GM19193 (cell line): ENCODE measurements around the gene SRSF2.
A peak's percentile ranks its signal among the peaks of the same experiment; 100 is the strongest.

Experiments
- POLR2A ChIP-seq: IDR thresholded peaks from 4 replicates; pipeline ENCODE4 v1.6.1; 2011; ENCODE audit not compliant: insufficient read depth, insufficient read length; ENCODE audit errors: extremely low read depth

SRSF2 gene, protein sequence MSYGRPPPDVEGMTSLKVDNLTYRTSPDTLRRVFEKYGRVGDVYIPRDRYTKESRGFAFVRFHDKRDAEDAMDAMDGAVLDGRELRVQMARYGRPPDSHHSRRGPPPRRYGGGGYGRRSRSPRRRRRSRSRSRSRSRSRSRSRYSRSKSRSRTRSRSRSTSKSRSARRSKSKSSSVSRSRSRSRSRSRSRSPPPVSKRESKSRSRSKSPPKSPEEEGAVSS

DNA sequence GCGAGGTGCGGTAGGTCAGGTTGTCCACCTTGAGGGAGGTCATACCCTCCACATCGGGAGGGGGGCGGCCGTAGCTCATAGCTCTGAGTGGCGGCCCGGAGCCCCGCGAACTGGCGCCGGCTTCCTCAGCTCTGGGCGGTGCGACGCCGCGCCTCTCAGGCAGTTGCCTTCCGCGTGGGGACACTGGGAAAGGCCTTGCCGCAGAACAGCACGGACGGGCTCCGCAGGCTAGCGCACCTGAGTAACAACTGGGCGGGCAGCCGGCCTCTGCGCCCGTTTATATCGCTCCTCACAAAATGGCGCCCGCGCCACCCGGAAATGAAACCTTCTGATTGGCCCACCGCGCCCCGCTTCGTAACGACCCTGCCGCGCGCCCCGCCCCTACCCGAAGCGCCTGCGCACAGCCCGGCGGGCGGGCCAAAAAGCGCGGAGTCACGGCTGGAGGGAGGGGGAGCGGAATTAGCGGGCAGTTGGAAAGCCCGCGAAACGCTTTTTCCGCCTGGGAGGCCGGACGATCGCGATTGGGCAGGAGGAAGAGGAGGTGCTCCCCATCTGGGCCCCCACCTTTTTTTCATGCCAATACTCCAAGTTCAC lies at the start of gene SRSF2:
Gene SRSF2, minus strand, starts transcription at position 250 of the 594 bp plus-strand sequence. Its CDS starts 171 bp downstream, at position 79.
- peak; percentile 100 for TF ChIP-seq POLR2A

DNA sequence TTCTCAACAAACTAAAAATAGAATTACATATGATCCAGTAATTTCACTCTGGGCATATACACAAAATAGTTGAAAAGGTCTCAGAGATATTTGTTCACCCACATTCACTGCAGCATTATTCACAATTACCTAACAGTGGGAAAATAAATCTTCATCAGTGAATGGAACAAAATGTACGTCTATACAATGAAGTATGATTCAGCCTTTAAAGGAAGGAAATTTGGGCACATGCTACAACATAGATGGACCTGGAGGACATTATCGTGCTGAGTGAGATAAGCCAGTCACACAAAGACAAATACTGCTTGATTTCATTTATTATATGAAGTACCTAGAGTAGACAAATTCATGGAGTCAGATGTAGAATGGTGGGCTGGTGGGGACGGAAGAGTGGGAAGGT lies 47.8 kb upstream of the SRSF2 start:
- TF ChIP-seq POLR2A, result no peak

DNA sequence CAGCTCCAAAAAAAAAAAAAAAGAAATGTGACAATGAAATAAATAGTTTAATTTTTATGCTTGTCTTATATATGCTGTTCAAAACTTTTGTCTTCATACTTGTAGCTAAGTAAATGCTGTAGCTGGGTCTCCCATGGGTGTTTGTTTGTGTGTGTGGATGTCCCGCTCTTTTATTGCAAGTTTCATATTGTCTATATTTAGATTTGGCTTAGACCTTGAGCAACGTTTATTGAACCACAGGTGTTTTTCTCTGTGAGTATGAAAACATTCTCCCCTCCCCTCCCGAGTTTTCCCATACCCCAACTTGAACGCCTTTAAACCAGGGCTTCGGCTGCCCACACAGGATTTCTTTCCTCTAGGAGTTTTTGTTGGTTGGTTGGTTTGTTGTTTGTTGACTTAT lies 46.0 kb upstream of the SRSF2 start:
- no peak for TF ChIP-seq POLR2A

DNA sequence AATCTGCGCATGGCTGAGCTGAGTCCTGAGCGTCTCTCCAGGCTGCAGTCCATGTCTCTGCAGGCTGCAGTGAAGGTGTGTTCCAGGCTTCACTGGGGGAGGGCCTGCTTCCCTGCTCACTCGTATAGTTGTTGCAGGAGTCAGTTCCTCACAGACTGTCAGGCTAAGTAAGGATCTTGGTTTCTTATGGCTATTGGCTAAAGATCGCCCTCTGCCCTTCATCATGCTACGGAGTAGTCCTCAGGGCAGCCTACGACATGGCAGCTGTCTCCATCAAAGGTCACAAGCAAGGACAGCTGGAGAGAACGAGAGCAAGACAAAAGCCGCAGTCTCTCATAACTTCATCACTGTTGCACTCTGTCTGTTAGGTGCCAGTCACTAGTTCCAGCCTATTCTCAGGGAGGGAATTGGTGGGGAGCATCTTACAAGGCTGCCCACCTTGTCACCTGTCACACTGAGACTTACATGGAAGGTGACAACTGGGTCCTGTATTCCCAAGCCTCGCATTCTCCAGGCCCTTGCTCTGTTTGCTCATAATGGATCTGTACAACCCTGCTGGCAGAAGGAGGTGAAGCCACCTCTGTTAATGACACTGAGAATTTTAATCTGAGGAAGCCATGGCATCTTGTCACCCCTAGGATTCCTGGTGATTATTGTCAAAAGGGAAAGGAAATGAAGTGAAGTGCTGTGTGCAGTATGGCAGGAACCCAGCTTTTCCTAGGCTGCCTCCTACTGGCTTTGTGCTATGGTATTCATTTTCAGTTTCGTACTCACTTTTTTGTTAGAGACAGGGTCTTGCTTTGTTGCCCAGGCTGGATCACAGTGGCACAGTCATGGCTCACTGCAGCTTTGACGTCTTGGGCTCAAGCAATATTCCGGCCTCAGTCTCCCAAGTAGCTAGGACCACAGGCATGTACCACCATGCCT lies 44.2 kb upstream of the SRSF2 start:
- TF ChIP-seq POLR2A, result no peak

DNA sequence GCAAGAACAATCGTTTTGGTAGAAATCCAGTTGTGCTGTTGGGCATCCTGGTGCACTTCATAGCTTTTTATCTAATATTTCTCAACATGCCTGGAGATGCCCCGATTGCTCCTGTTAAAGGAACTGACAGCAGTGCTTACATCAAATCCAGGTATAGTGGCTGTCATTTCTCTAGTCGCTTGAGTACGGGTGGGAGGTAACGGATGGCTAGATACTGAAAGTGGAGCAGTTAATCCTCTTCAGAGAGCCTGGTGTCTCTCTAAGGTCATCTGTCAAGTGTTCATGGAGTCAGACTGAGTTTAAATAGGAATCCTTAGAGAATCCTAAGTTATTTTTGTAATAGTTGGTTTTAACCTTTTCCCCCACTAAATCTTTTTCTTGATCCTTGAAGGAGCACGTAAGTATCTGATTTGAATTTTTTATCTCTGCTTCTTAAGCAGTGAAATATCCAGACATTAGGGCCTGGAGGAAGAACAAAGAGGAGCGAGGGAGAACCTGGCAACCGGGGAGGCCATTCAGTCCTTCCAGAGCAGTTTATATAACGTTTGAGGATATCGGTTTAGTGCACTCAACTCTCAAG lies 38.0 kb upstream of the SRSF2 start:
- TF ChIP-seq POLR2A, result no peak

DNA sequence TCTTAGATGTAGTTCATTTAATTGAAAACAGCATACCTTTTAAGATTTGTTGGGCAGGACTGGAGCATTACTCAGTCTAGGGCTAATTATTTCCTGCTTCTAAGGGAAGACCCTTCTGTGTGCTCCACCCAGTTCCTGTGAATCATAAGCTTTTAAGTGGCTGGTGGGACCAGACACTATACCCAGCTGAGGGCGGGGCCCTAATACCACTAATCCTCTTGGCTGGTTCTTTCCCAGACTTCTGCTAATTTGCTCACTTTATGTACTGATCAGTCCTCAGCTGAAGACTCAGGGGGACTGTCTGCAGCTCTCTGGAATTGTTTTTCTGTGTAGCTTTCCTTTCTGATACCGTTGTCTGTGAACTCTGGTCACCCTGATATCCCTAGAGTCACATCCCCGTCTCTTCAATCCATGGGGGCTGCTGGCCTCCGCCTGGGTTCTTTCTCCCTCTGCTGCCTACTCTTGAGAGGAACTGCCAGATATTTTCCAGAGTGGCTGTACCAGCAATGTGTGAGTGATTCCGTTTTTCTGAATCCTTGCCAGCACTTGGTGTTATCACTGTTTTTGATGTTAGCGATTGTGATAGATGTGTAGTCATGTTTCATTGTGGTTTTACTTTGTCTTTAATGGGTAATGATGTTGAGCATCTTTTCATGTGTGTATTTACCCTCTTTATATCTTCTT lies 35.9 kb upstream of the SRSF2 start:
- no peak for TF ChIP-seq POLR2A

DNA sequence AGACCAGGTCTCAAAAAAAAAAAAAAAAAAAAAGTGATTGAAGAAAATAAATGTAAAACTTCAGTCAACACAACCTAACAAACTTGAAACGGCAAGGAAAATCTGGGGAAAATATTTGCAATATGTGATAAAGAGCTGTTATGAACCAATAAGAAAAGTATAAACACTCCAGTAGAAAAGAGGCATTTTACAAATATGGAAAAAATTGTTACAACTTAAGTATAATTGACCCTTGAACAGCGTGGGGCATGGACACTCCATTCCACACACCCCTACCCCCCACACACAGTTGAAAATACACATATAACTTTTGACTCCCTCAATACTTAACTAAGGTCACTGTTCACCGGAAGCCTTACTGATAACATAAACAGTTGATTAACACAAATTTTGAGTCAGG lies 21.4 kb upstream of the SRSF2 start:
- no peak for TF ChIP-seq POLR2A

DNA sequence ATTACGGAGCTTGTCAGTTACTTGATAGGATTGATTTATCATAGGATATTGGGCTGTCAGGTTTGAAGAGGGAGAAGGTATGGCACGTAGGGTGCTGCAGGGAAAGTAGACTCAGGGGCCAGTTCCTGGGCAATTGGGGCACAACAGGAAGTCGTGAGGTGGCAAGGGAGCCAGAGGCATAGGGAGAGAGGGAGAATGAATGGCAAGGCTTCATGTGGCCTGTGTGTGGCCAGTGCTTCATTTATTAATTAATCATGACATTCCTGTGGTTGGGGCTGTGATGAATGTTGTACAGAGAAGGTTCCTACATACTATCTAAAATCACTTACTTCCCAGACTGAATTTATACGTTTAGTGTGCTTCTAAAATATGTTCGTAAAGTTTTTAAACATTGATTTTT lies 20.1 kb upstream of the SRSF2 start:
- TF ChIP-seq POLR2A, result no peak

DNA sequence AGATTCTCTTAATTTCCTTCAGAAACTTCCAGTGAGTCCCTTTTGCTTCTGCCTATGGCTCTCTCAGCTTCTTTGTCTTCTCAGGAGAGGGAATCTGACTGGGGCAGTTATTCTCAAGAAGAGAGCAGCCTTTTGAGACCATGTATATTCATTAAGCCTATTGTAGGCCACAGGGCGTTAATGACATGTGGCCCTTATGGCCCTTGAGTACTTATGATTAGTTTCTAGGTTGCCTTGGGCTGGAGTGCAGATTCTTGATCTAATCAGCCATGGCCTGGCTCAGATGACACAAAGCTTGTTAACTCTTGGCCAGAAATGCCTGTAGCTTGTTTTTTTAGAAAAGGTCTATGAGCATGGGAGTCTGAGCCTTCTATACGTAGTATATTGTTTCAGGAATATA lies 18.2 kb upstream of the SRSF2 start:
- TF ChIP-seq POLR2A, result no peak

DNA sequence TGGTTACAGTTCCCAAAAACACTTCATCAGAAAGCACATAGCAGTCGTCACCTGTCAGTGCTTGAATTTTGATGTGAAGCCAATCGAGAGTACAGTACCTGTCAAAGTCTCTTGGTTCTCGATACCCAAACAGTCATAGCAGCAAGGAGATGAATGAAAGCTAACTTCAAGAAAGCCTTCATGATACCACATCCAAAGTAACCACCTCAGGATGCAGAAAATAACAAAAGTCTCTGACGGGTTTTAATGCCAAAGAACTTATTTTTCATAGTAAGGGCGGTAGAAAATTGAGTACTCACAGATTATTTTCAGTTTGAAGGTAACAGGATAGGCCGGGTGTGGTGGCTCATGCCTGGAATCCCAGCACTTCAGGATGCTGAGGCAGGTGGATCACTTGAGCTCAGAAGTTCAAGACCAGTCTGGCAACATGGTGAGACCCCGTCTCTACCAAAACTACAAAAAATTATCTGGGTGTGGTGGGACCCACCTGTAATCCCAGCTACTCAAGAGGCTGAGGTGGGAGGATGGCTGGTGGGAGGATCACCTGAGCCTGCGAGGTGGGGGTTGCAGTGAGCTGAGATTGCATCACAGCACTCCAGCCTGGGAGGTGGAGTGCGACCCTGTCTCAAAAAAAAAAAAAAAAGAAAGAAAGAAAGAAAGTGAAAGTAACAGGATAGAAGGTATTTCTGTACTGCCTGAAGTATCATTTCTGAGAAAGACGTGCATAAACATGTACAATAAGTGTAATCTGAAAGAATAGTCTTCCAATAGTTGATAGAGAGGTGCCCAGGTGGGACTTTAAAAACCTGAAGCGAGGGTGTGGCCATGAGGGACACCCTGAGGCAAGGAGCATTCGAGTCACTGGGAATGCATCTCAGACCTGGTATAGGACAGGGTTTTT lies 16.2 kb upstream of the SRSF2 start:
- TF ChIP-seq POLR2A, result no peak

DNA sequence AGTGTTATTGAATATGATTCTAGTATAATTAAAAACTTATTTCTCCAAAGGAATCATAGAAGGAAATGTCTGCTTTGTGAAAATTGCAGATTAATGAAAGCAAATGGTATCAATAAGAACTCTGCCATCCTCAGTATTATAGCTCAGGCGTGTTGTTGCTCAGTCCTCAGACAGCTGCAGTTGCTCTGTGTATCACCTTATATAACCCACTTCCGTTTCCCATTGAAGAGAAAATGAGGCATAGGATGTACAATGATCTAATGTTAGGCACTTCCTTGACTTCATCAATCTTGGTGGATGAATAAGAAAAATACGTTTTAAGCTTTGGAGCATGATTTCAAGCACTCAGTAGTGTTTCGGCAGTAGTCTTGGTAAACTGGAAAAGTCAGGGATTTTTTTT lies 14.9 kb upstream of the SRSF2 start:
- no peak for TF ChIP-seq POLR2A

DNA sequence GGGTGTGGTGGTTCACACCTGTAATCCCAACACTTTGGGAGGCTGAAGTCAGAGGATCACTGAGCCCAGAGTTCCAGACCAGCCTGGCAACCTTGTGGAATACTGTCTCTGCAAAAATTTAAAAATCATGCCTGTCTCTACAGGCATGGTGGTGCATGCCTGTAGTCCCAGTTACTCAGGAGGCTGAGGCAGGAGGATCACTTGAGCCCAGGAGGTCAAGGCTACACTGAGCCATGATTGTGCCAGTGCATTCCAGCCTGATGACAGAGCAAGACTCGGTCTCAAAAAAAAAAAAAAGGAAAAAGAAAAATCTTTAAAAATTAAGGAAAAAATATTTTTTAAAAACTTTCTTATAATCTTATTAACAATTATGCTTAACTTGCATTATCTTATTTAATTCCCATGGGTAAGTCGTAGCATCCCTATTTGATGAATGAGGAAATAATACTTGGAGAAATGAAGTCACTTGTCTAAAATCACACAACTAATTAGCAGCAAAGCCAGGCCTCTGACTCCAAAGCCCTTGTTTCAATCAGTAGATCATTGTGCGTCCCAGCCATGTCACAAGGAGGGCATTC lies 14.4 kb upstream of the SRSF2 start:
- TF ChIP-seq POLR2A, result no peak

DNA sequence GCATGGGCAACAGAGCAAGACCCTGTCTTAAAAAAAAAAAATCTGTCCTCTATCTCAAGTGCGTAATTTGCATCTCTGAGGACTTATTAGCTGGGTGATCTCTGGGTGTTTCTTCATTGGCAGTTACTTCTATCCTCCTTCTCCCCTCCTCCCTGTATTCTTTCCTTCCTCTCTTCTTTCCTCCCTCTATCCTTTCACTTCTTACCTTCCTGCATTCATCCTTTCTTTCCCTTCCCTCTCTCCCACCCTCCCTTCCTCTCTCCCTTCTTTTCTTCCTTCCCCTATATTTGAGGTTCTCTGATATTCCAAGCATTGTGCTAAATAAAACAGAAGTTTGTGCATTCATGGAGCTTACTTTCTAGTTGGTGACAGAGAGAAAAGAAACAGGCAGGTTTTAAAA lies 11.5 kb upstream of the SRSF2 start:
- no peak for TF ChIP-seq POLR2A
